ENCODE measurements around the gene DNAJA4.

- TF ChIP-seq EP300 (IDR thresholded peaks at IDR 0.05) (no peak), CTCF (IDR thresholded peaks at IDR 0.05) (no peak), POLR2AphosphoS5 (IDR thresholded peaks at IDR 0.05) (no peak), POLR2A (IDR thresholded peaks at IDR 0.05) (no peak)
Measured at GRCh38 chr15:78247911-78248310, 16.5 kb upstream of the DNAJA4 start.

Data from gastroesophageal sphincter (tissue), 3 donors.